HEK293 (cell line): ENCODE data around the gene SHC4.

ENCODE experiments used
- CTCF ChIA-PET: fragments of 350-600 bp; formaldehyde crosslinking; extraction: SDS; loops from one replicate; lab custom pipeline; 2021; ENCODE audit warnings: antibody characterized with exemption; lab: Yijun Ruan, JAX
- POLR2A ChIA-PET: fragments of 300-600 bp; formaldehyde crosslinking; extraction: SDS; loops from one replicate; lab custom pipeline; 2020; ENCODE audit warnings: antibody characterized with exemption, inconsistent platforms; lab: Yijun Ruan, JAX
- H3K27ac ChIP-seq: fragments of 200-500 bp; sonication (Bioruptor generic); 2 replicates; pipeline ENCODE4 v1.5.1; 2014; ENCODE audit warnings: low read depth, low read length, control low read depth, inconsistent platforms; ENCODE audit errors: extremely low read depth
- H3K36me3 ChIP-seq, 2 experiments: fragments of 200-500 bp in 1 of 2; sonication (Bioruptor generic) in 1 of 2; 1 replicate in 1 of 2; 2 replicates in 1 of 2; pipeline ENCODE4 v1.5.1; 2014 to 2017; ENCODE audit warnings: inconsistent platforms in 2 of 2, low read length in 2 of 2; ENCODE audit not compliant: control insufficient read depth in 2 of 2, insufficient read depth in 1 of 2
- H3K4me1 ChIP-seq: fragments of 200-500 bp; sonication (Bioruptor generic); 2 replicates; pipeline ENCODE4 v1.5.1; 2014; ENCODE audit warnings: mild to moderate bottlenecking, low read length, inconsistent platforms; ENCODE audit not compliant: control insufficient read depth, insufficient read depth
- H3K4me3 ChIP-seq: 2 replicates; pipeline ENCODE4 v1.5.1; 2011; ENCODE audit warnings: low read depth, mild to moderate bottlenecking, control low read depth, low read length, moderate library complexity
- H3K9me3 ChIP-seq: fragments of 200-500 bp; sonication (Bioruptor generic); 2 replicates; pipeline ENCODE4 v1.5.1; 2014; ENCODE audit warnings: low read depth, low read length, inconsistent platforms; ENCODE audit not compliant: control insufficient read depth, insufficient read depth
- BCL11A ChIP-seq: fragments of 450-650 bp; formaldehyde crosslinking; IDR thresholded peaks from 2 replicates; pipeline ENCODE4 v1.5.1; 2016; ENCODE audit warnings: low read depth, missing biosample characterization, missing genetic modification characterization
- GLI4 ChIP-seq: fragments of 450-650 bp; formaldehyde crosslinking; IDR thresholded peaks from 2 replicates; pipeline ENCODE4 v1.5.1; 2016; ENCODE audit warnings: missing biosample characterization, missing genetic modification characterization
- IKZF3 ChIP-seq: fragments of 450-650 bp; IDR thresholded peaks from 2 replicates; pipeline ENCODE4 v1.5.0; 2018; ENCODE audit warnings: missing biosample characterization, mild to moderate bottlenecking, missing genetic modification characterization, moderate library complexity
- MZF1 ChIP-seq: fragments of 450-650 bp; formaldehyde crosslinking; IDR thresholded peaks from 2 replicates; pipeline ENCODE4 v1.5.1; 2017; ENCODE audit warnings: missing biosample characterization, missing genetic modification characterization, borderline replicate concordance
- OSR2 ChIP-seq: fragments of 450-650 bp; formaldehyde crosslinking; IDR thresholded peaks from 2 replicates; pipeline ENCODE4 v1.5.1; 2016; ENCODE audit warnings: missing biosample characterization, missing genetic modification characterization
- SALL2 ChIP-seq: fragments of 450-650 bp; formaldehyde crosslinking; IDR thresholded peaks from 2 replicates; pipeline ENCODE4 v1.5.0; 2017; ENCODE audit warnings: missing biosample characterization, mild to moderate bottlenecking, missing genetic modification characterization, borderline replicate concordance
- SCRT1 ChIP-seq: fragments of 450-650 bp; formaldehyde crosslinking; IDR thresholded peaks from 2 replicates; pipeline ENCODE4 v1.5.1; 2016; ENCODE audit warnings: missing biosample characterization, missing genetic modification characterization, borderline replicate concordance
- SCRT2 ChIP-seq: fragments of 450-650 bp; formaldehyde crosslinking; IDR thresholded peaks from 2 replicates; pipeline ENCODE4 v1.5.1; 2016; ENCODE audit warnings: missing biosample characterization, missing genetic modification characterization
- ZBTB21 ChIP-seq: fragments of 450-650 bp; formaldehyde crosslinking; IDR thresholded peaks from 2 replicates; pipeline ENCODE4 v1.5.1; 2017; ENCODE audit warnings: missing biosample characterization, missing genetic modification characterization
- ZEB2 ChIP-seq: fragments of 450-650 bp; formaldehyde crosslinking; IDR thresholded peaks from 2 replicates; pipeline ENCODE4 v1.5.1; 2016; ENCODE audit warnings: missing biosample characterization, missing genetic modification characterization
- ZNF169 ChIP-seq: fragments of 450-650 bp; formaldehyde crosslinking; IDR thresholded peaks from 2 replicates; pipeline ENCODE4 v1.5.1; 2016; ENCODE audit warnings: missing biosample characterization, missing genetic modification characterization
- ZNF19 ChIP-seq: fragments of 450-650 bp; formaldehyde crosslinking; IDR thresholded peaks from 2 replicates; pipeline ENCODE4; 2016; ENCODE audit warnings: missing biosample characterization, missing genetic modification characterization, low read depth
- ZNF302 ChIP-seq: fragments of 450-650 bp; formaldehyde crosslinking; IDR thresholded peaks from 2 replicates; pipeline ENCODE4 v1.5.1; 2016; ENCODE audit warnings: missing biosample characterization, missing genetic modification characterization, low read depth
- ZNF341 ChIP-seq: fragments of 450-650 bp; formaldehyde crosslinking; IDR thresholded peaks from 2 replicates; pipeline ENCODE4; 2016; ENCODE audit warnings: low read depth, missing biosample characterization, missing genetic modification characterization
- ZNF350 ChIP-seq: fragments of 450-650 bp; formaldehyde crosslinking; IDR thresholded peaks from 2 replicates; pipeline ENCODE4 v1.5.0; 2017; ENCODE audit warnings: missing biosample characterization, mild to moderate bottlenecking, missing genetic modification characterization
- ZNF404 ChIP-seq: fragments of 450-650 bp; formaldehyde crosslinking; IDR thresholded peaks from 2 replicates; pipeline ENCODE4 v1.5.1; 2017; ENCODE audit warnings: missing biosample characterization, missing genetic modification characterization
- ZNF48 ChIP-seq: fragments of 450-650 bp; formaldehyde crosslinking; IDR thresholded peaks from 2 replicates; pipeline ENCODE4 v1.5.1; 2016; ENCODE audit warnings: missing biosample characterization, missing genetic modification characterization
- ZNF510 ChIP-seq: fragments of 450-650 bp; formaldehyde crosslinking; IDR thresholded peaks from 2 replicates; pipeline ENCODE4 v1.5.1; 2018; ENCODE audit warnings: mild to moderate bottlenecking, missing genetic modification characterization, missing biosample characterization; ENCODE audit not compliant: insufficient replicate concordance
- ZNF621 ChIP-seq: fragments of 450-650 bp; formaldehyde crosslinking; IDR thresholded peaks from 2 replicates; pipeline ENCODE4 v1.5.1; 2017; ENCODE audit warnings: missing biosample characterization, missing genetic modification characterization
- ZNF670 ChIP-seq: fragments of 450-650 bp; formaldehyde crosslinking; IDR thresholded peaks from 2 replicates; pipeline ENCODE4 v1.5.1; 2016; ENCODE audit warnings: missing biosample characterization, missing genetic modification characterization, low read depth
- ZNF707 ChIP-seq: fragments of 450-650 bp; formaldehyde crosslinking; IDR thresholded peaks from 2 replicates; pipeline ENCODE4 v1.5.1; 2016; ENCODE audit warnings: missing biosample characterization, missing genetic modification characterization
- ZNF768 ChIP-seq: fragments of 450-650 bp; formaldehyde crosslinking; IDR thresholded peaks from 2 replicates; pipeline ENCODE4 v1.5.1; 2018; ENCODE audit warnings: missing biosample characterization, mild to moderate bottlenecking, missing genetic modification characterization
- ZNF791 ChIP-seq: fragments of 450-650 bp; formaldehyde crosslinking; IDR thresholded peaks from 2 replicates; pipeline ENCODE4 v1.5.1; 2016; ENCODE audit warnings: missing biosample characterization, missing genetic modification characterization
- TF ChIP-seq, protein P1 (sequence below): fragments of 450-650 bp; formaldehyde crosslinking; IDR thresholded peaks from 2 replicates; pipeline ENCODE4 v1.5.1; 2016; ENCODE audit warnings: missing biosample characterization, missing genetic modification characterization
- TF ChIP-seq, protein P2 (sequence below): fragments of 450-650 bp; formaldehyde crosslinking; IDR thresholded peaks from 2 replicates; pipeline ENCODE4 v1.5.1; 2016; ENCODE audit warnings: missing biosample characterization, missing genetic modification characterization
- TF ChIP-seq, protein P3 (sequence below): fragments of 450-650 bp; formaldehyde crosslinking; IDR thresholded peaks from 2 replicates; pipeline ENCODE4 v1.5.1; 2016; ENCODE audit warnings: missing biosample characterization, missing genetic modification characterization
- TF ChIP-seq, protein P4 (sequence below): fragments of 450-650 bp; formaldehyde crosslinking; IDR thresholded peaks from 2 replicates; pipeline ENCODE4 v1.5.1; 2016; ENCODE audit warnings: missing biosample characterization, missing genetic modification characterization
- TF ChIP-seq, protein P5 (sequence below): fragments of 450-650 bp; IDR thresholded peaks from 2 replicates; pipeline ENCODE4 v1.5.1; 2018; ENCODE audit warnings: missing biosample characterization, missing genetic modification characterization
- TF ChIP-seq, protein P6 (sequence below): fragments of 450-650 bp; formaldehyde crosslinking; IDR thresholded peaks from 2 replicates; pipeline ENCODE4 v1.5.1; 2017; ENCODE audit warnings: missing biosample characterization, missing genetic modification characterization

SHC4 gene

DNA sequence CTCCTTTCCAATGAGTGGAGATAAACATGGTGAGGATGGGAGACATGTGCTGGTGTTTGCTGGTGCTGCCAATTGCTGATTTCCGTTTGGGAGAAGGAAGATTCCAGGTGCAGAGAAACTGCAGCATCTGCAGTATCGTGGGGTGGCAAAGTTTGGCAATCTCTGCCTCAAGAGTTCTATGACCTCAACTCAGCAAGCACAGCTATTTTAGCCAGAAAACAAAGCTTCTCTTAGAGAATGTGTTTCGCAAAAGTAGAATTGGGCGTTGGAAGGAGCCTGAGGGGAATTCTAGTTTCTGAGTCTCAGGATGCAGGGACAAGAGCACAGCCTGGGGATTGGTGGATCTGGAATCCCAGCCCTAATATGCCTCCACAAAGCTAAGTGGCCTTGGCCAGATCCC, 18.2 kb upstream of the SHC4 start:
- ChIA-PET POLR2A (no interaction called here), CTCF (no interaction called here)
- Histone ChIP-seq H3K27ac (no peak overlapping the region), H3K4me1 (no peaks in the 10 kb centered on the region), H3K4me3 (no peak overlapping the region), H3K9me3 (no peaks in the 10 kb centered on the region), H3K36me3 (no peaks in the 10 kb centered on the region)
- TF ChIP-seq SCRT2 (tag by site-specific recombination) (no peak), ZNF169 (tag by site-specific recombination) (no peak), ZNF350 (tag by site-specific recombination) (no peak), ZBTB21 (tag by site-specific recombination) (no peak), ZNF48 (tag by site-specific recombination) (no peak), MZF1 (tag by site-specific recombination) (no peak), ZNF19 (tag by site-specific recombination) (no peak), SALL2 (tag by site-specific recombination) (no peak), ZEB2 (tag by site-specific recombination) (no peak), OSR2 (no peak), ZNF670 (tag by site-specific recombination) (no peak), ZNF768 (no peak), ZNF621 (tag by site-specific recombination) (no peak)
- TF ChIP-seq, protein P1, sequence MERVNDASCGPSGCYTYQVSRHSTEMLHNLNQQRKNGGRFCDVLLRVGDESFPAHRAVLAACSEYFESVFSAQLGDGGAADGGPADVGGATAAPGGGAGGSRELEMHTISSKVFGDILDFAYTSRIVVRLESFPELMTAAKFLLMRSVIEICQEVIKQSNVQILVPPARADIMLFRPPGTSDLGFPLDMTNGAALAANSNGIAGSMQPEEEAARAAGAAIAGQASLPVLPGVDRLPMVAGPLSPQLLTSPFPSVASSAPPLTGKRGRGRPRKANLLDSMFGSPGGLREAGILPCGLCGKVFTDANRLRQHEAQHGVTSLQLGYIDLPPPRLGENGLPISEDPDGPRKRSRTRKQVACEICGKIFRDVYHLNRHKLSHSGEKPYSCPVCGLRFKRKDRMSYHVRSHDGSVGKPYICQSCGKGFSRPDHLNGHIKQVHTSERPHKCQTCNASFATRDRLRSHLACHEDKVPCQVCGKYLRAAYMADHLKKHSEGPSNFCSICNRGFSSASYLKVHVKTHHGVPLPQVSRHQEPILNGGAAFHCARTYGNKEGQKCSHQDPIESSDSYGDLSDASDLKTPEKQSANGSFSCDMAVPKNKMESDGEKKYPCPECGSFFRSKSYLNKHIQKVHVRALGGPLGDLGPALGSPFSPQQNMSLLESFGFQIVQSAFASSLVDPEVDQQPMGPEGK, result no peak
- TF ChIP-seq, protein P2, sequence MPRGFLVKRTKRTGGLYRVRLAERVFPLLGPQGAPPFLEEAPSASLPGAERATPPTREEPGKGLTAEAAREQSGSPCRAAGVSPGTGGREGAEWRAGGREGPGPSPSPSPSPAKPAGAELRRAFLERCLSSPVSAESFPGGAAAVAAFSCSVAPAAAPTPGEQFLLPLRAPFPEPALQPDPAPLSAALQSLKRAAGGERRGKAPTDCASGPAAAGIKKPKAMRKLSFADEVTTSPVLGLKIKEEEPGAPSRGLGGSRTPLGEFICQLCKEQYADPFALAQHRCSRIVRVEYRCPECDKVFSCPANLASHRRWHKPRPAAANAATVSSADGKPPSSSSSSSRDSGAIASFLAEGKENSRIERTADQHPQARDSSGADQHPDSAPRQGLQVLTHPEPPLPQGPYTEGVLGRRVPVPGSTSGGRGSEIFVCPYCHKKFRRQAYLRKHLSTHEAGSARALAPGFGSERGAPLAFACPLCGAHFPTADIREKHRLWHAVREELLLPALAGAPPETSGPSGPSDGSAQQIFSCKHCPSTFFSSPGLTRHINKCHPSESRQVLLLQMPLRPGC, result no peak
- TF ChIP-seq, protein P3, sequence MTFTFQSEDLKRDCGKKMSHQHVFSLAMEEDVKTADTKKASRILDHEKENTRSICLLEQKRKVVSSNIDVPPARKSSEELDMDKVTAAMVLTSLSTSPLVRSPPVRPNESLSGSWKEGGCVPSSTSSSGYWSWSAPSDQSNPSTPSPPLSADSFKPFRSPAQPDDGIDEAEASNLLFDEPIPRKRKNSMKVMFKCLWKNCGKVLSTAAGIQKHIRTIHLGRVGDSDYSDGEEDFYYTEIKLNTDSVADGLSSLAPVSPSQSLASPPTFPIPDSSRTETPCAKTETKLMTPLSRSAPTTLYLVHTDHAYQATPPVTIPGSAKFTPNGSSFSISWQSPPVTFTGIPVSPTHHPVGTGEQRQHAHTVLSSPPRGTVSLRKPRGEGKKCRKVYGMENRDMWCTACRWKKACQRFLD, result no peak

DNA sequence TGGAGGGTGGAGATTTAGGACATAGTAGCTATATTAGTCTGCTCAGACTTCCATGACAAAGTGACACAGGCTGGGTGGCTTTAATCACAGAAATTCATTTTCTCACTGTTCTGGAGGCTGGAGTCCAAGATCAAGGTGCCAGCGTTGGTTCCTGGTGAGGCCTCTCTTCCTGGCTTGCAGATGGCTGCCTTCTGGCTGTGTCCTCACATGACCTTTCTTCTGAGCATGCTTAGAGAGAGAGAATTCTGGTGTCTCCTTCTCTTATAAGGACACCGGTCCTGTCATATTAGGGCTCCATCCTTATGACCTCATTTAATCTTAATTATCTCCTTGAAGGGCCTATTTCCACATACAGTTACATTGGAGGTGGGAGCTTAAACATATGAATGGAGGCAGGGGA, 14.9 kb upstream of the SHC4 start:
- Histone ChIP-seq H3K4me3 (no peak overlapping the region), H3K9me3 (no peaks in the 10 kb centered on the region), H3K4me1 (no peaks in the 10 kb centered on the region), H3K27ac (no peak overlapping the region), H3K36me3 (no peaks in the 10 kb centered on the region)
- POLR2A ChIA-PET, result no interaction called here
- CTCF ChIA-PET, result no interaction called here
- TF ChIP-seq ZNF707 (tag by site-specific recombination) (no peak), ZNF404 (tag by site-specific recombination) (no peak), ZNF670 (tag by site-specific recombination) (no peak), ZNF791 (no peak), ZNF341 (tag by site-specific recombination) (no peak), ZNF510 (tag by site-specific recombination) (no peak), IKZF3 (tag by site-specific recombination) (no peak), SCRT1 (tag by site-specific recombination) (no peak), ZNF302 (no peak), BCL11A (tag by site-specific recombination) (no peak), GLI4 (tag by site-specific recombination) (no peak)
- TF ChIP-seq, protein P4, sequence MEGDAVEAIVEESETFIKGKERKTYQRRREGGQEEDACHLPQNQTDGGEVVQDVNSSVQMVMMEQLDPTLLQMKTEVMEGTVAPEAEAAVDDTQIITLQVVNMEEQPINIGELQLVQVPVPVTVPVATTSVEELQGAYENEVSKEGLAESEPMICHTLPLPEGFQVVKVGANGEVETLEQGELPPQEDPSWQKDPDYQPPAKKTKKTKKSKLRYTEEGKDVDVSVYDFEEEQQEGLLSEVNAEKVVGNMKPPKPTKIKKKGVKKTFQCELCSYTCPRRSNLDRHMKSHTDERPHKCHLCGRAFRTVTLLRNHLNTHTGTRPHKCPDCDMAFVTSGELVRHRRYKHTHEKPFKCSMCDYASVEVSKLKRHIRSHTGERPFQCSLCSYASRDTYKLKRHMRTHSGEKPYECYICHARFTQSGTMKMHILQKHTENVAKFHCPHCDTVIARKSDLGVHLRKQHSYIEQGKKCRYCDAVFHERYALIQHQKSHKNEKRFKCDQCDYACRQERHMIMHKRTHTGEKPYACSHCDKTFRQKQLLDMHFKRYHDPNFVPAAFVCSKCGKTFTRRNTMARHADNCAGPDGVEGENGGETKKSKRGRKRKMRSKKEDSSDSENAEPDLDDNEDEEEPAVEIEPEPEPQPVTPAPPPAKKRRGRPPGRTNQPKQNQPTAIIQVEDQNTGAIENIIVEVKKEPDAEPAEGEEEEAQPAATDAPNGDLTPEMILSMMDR (tag by site-specific recombination), result no peak
- TF ChIP-seq, protein P5, sequence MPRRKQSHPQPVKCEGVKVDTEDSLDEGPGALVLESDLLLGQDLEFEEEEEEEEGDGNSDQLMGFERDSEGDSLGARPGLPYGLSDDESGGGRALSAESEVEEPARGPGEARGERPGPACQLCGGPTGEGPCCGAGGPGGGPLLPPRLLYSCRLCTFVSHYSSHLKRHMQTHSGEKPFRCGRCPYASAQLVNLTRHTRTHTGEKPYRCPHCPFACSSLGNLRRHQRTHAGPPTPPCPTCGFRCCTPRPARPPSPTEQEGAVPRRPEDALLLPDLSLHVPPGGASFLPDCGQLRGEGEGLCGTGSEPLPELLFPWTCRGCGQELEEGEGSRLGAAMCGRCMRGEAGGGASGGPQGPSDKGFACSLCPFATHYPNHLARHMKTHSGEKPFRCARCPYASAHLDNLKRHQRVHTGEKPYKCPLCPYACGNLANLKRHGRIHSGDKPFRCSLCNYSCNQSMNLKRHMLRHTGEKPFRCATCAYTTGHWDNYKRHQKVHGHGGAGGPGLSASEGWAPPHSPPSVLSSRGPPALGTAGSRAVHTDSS, result no peak
- TF ChIP-seq, protein P6, sequence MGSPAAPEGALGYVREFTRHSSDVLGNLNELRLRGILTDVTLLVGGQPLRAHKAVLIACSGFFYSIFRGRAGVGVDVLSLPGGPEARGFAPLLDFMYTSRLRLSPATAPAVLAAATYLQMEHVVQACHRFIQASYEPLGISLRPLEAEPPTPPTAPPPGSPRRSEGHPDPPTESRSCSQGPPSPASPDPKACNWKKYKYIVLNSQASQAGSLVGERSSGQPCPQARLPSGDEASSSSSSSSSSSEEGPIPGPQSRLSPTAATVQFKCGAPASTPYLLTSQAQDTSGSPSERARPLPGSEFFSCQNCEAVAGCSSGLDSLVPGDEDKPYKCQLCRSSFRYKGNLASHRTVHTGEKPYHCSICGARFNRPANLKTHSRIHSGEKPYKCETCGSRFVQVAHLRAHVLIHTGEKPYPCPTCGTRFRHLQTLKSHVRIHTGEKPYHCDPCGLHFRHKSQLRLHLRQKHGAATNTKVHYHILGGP (tag by site-specific recombination), result no peak
